K562 (cell line): ENCODE measurements around the gene NPR2.

Experiments used
- ARNT ChIP-seq, 2 experiments: fragments of 450-650 bp; IDR thresholded peaks; 2 replicates each; pipeline ENCODE4 v1.6.1; 2016; ENCODE audit warnings: mild to moderate bottlenecking in 1 of 2
- BCL6 ChIP-seq: fragments of 250-450 bp; sonication (Bioruptor Pico); IDR thresholded peaks from 2 replicates; pipeline ENCODE4 v1.4.0; 2020
- NFE2L1 ChIP-seq: fragments of 450-650 bp; IDR thresholded peaks from 2 replicates; pipeline ENCODE4 v1.6.1; 2016; ENCODE audit warnings: missing genetic modification characterization, low read depth, mild to moderate bottlenecking, missing compliant biosample characterization, moderate library complexity, borderline replicate concordance
- RAD21 ChIP-seq, 2 experiments: fragments of 250-450 bp in 1 of 2; fragments of 450-650 bp in 1 of 2; sonication (Bioruptor Pico) in 1 of 2; formaldehyde crosslinking in 1 of 2; IDR thresholded peaks in 1 of 2; conservative IDR thresholded peaks in 1 of 2; 2 replicates each; pipeline versions ENCODE4 v1.4.0 to v1.8.0; 2020 to 2022; ENCODE audit warnings: mild to moderate bottlenecking in 2 of 2, moderate library complexity in 1 of 2
- RBM34 ChIP-seq: fragments of 200-400 bp; formaldehyde crosslinking; IDR thresholded peaks from 2 replicates; pipeline ENCODE4 v1.6.1; 2018; ENCODE audit warnings: low read length, borderline replicate concordance; ENCODE audit not compliant: insufficient read depth
- TF ChIP-seq, protein P1 (sequence below), 3 experiments: IDR thresholded peaks in 2 of 3; conservative IDR thresholded peaks in 1 of 3; 2 replicates each; pipeline ENCODE4 v1.5.1; 2011 to 2012; ENCODE audit warnings: low read length in 3 of 3, mild to moderate bottlenecking in 3 of 3, control low read depth in 2 of 3, improper control_type of control experiment in 1 of 3, inconsistent platforms in 1 of 3, low read depth in 1 of 3, mixed read lengths in 1 of 3, moderate library complexity in 1 of 3; ENCODE audit not compliant: insufficient read depth in 2 of 3

DNA sequence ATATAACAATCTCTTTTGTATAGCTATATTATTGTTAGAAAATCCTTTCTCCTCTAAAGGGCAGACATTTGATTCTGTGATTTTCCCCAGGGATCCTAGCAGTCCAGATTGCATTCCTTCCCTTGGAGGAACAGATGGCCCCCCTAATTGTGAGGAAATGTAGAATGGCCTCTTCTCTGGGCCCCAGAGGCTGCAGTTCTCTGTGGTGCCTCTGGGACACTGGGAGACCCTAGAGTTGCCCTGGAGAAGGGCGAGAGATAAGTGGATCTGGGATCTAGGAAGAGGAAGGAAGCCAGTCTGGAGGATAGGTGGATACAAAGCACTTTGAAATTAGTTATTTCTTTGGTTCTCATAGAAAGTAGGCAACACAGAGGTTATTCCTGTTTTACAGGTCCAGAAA is 25.3 kb downstream of the NPR2 start:
- TF ChIP-seq ARNT (IDR thresholded peaks at IDR 0.05) (no peak), BCL6 (CRISPR knock-in tag) (no peak), RAD21 (CRISPR knock-in tag; conservative IDR thresholded peaks at IDR 0.05 in 1 of 2, IDR thresholded peaks at IDR 0.05 in 1 of 2) (no peak), RBM34 (no peak), NFE2L1 (tag) (no peak)
- TF ChIP-seq, protein P1, sequence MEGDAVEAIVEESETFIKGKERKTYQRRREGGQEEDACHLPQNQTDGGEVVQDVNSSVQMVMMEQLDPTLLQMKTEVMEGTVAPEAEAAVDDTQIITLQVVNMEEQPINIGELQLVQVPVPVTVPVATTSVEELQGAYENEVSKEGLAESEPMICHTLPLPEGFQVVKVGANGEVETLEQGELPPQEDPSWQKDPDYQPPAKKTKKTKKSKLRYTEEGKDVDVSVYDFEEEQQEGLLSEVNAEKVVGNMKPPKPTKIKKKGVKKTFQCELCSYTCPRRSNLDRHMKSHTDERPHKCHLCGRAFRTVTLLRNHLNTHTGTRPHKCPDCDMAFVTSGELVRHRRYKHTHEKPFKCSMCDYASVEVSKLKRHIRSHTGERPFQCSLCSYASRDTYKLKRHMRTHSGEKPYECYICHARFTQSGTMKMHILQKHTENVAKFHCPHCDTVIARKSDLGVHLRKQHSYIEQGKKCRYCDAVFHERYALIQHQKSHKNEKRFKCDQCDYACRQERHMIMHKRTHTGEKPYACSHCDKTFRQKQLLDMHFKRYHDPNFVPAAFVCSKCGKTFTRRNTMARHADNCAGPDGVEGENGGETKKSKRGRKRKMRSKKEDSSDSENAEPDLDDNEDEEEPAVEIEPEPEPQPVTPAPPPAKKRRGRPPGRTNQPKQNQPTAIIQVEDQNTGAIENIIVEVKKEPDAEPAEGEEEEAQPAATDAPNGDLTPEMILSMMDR (IDR thresholded peaks at IDR 0.05 in 2 of 3, conservative IDR thresholded peaks at IDR 0.05 in 1 of 3; ENCODE audit: insufficient read depth in 2 of 3, low read depth in 1 of 3, low read length in 3 of 3): 0 out of 6 replicates have a peak, but pooled peaks of 1 of the 3 experiments have one; percentile 26
